ENCODE results near the gene RHOU. TPM values are rescaled to one million over a fixed set of nuclear protein-coding genes. Genes with fewer than 3 reads are reported as not detected.

RHOU gene
- total and polyA plus RNA-seq, 2 of the 13 experiments (the other 11 are each of a cell fraction or from before 2014, with no cell fraction given) = 11.9 to 18.5 TPM

GRCh38 chr1:228744918-228745317 lies 9.6 kb downstream of the RHOU start:
- ATAC-seq (no peak), FAIRE-seq (no peak), DNase-seq (ENCODE audit: low spot score) (no peak)
- H2AFZ ChIP-seq (ENCODE audit: low read length) = no peak overlapping the region
- no peak overlapping the region for H3K4me3 ChIP-seq (replicated peaks in 1 of 3; ENCODE audit: insufficient read depth in 1 of 3, low read depth in 2 of 3, low read length in 3 of 3)
- peaks cover 13% of the 10 kb centered on the region for H3K4me1 ChIP-seq (ENCODE audit: insufficient read depth, low read length)
- no peak overlapping the region for H3K9ac ChIP-seq (ENCODE audit: insufficient read depth, low read depth, low read length)
- intact Hi-C loops (cut with micrococcal nuclease; ENCODE audit: unreplicated experiment) = no loop called here
- H4K20me1 ChIP-seq (ENCODE audit: insufficient read depth, low read length) = no peaks in the 10 kb centered on the region
- TF ChIP-seq, protein P1, sequence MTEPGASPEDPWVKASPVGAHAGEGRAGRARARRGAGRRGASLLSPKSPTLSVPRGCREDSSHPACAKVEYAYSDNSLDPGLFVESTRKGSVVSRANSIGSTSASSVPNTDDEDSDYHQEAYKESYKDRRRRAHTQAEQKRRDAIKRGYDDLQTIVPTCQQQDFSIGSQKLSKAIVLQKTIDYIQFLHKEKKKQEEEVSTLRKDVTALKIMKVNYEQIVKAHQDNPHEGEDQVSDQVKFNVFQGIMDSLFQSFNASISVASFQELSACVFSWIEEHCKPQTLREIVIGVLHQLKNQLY (CRISPR knock-in tag; IDR thresholded peaks at IDR 0.05) = no peak
- TF ChIP-seq RBAK (CRISPR knock-in tag; IDR thresholded peaks at IDR 0.05) (no peak), ZFP82 (CRISPR knock-in tag; IDR thresholded peaks at IDR 0.05; ENCODE audit: borderline replicate concordance) (no peak), KLF9 (CRISPR knock-in tag; IDR thresholded peaks at IDR 0.05; ENCODE audit: low read depth) (no peak), ZNF333 (CRISPR knock-in tag; IDR thresholded peaks at IDR 0.05; ENCODE audit: borderline replicate concordance) (no peak), ZNF780A (CRISPR knock-in tag; IDR thresholded peaks at IDR 0.05) (no peak), FOXA3 (CRISPR knock-in tag; IDR thresholded peaks at IDR 0.05) (no peak), RFX3 (CRISPR knock-in tag; IDR thresholded peaks at IDR 0.05) (no peak), HOXA5 (CRISPR knock-in tag; IDR thresholded peaks at IDR 0.05) (no peak), MAFK (conservative IDR thresholded peaks at IDR 0.05 in 1 of 2, IDR thresholded peaks at IDR 0.05 in 1 of 2; ENCODE audit: low read length in 2 of 2) (no peak), ZNF746 (CRISPR knock-in tag; IDR thresholded peaks at IDR 0.05) (no peak), NAIF1 (CRISPR knock-in tag; IDR thresholded peaks at IDR 0.05; ENCODE audit: borderline replicate concordance) (no peak), ZFP36L1 (CRISPR knock-in tag; IDR thresholded peaks at IDR 0.05) (no peak), ZNF543 (CRISPR knock-in tag; IDR thresholded peaks at IDR 0.05) (no peak), JUN (CRISPR knock-in tag; IDR thresholded peaks at IDR 0.05) (no peak)
- TF ChIP-seq, protein P2, sequence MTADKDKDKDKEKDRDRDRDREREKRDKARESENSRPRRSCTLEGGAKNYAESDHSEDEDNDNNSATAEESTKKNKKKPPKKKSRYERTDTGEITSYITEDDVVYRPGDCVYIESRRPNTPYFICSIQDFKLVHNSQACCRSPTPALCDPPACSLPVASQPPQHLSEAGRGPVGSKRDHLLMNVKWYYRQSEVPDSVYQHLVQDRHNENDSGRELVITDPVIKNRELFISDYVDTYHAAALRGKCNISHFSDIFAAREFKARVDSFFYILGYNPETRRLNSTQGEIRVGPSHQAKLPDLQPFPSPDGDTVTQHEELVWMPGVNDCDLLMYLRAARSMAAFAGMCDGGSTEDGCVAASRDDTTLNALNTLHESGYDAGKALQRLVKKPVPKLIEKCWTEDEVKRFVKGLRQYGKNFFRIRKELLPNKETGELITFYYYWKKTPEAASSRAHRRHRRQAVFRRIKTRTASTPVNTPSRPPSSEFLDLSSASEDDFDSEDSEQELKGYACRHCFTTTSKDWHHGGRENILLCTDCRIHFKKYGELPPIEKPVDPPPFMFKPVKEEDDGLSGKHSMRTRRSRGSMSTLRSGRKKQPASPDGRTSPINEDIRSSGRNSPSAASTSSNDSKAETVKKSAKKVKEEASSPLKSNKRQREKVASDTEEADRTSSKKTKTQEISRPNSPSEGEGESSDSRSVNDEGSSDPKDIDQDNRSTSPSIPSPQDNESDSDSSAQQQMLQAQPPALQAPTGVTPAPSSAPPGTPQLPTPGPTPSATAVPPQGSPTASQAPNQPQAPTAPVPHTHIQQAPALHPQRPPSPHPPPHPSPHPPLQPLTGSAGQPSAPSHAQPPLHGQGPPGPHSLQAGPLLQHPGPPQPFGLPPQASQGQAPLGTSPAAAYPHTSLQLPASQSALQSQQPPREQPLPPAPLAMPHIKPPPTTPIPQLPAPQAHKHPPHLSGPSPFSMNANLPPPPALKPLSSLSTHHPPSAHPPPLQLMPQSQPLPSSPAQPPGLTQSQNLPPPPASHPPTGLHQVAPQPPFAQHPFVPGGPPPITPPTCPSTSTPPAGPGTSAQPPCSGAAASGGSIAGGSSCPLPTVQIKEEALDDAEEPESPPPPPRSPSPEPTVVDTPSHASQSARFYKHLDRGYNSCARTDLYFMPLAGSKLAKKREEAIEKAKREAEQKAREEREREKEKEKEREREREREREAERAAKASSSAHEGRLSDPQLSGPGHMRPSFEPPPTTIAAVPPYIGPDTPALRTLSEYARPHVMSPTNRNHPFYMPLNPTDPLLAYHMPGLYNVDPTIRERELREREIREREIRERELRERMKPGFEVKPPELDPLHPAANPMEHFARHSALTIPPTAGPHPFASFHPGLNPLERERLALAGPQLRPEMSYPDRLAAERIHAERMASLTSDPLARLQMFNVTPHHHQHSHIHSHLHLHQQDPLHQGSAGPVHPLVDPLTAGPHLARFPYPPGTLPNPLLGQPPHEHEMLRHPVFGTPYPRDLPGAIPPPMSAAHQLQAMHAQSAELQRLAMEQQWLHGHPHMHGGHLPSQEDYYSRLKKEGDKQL (CRISPR knock-in tag; IDR thresholded peaks at IDR 0.05; ENCODE audit: low read depth) = no peak
- BruUV-seq (replicated peaks) = no TSS peak
- H3K79me2 ChIP-seq (ENCODE audit: insufficient read depth, low read length) = peaks cover 3% of the 10 kb centered on the region
- H3K9me3 ChIP-seq (ENCODE audit: low read length) = no peaks in the 10 kb centered on the region
- H3K27ac ChIP-seq (ENCODE audit: extremely low read length, insufficient read depth, low read length) = no peak overlapping the region
- H3K36me3 ChIP-seq (replicated peaks in 1 of 2; ENCODE audit: control insufficient read depth in 1 of 2, insufficient read depth in 2 of 2, low read length in 2 of 2) = peaks cover 18 to 39% of the 10 kb centered on the region in 2 experiments
- 99% methylated on average over 6 of the region's 6 CpGs for WGBS (ENCODE audit: low lambda C conversion rate)
- in situ Hi-C loops (cut with HindIII; ENCODE audit: extremely low pct_ligation_motif_present, low pct_unique_long_range_greater_than_20kb) = no loop called here
- CTCF ChIA-PET (ENCODE audit: low intra/inter-chr PET ratio, low total read pairs) = no interaction called here
- no peak overlapping the region for H3K4me2 ChIP-seq (ENCODE audit: low read depth, low read length)
- POLR2A ChIA-PET = interaction anchor here (1.4 kb wide), 1 partner anchor 93 kb away, joined by 3 read pairs; no protein-coding TSS in a partner anchor
- no peaks in the 10 kb centered on the region for H3K27me3 ChIP-seq (ENCODE audit: control insufficient read depth in 1 of 2, insufficient read depth in 2 of 2, low read length in 2 of 2)

All from HepG2 (cell line).